ENCODE results near the gene LETM1.

LETM1 gene

DNA sequence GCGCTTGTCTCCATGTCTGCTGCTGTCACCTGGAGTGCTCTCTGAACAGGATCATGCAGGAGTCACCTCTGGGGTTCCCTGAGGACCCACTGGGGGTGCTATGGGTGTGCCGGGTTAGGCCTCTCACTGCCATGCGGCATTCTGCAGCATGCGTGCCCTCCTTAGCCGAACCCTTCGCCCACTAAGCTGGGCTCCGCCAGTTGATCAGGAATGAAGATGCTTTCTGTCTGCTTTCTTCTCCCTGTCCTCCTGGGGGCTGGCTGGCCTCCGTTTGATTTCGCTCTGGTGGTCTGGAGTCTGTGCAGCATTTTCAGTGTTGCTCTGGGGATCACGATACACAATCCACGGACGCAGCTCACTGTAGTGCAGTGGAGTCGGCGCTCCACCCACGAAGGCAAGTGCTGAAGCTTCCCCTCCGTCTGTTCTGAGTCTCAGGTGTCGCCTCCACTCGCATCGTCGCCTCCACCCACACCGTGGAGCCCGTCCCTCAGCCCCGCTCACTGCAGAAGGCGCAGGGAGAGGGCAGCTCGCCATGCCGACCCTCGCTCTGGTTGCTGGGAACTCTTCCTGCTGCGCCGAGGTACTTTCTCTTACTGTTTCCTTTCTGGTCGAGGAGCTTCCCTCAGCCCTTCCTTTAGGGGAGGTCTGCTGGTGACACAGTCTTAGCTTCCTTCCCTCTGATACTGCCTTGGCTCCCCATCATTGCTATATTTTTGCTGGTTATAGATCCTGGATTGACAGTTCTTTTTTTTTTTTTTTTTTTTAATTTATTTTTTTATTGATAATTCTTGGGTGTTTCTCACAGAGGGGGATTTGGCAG, 29.2 kb downstream of the LETM1 start:
- DNase-seq (ENCODE audit: extremely low read depth, low read depth), result no peak
- TF ChIP-seq, protein P1, sequence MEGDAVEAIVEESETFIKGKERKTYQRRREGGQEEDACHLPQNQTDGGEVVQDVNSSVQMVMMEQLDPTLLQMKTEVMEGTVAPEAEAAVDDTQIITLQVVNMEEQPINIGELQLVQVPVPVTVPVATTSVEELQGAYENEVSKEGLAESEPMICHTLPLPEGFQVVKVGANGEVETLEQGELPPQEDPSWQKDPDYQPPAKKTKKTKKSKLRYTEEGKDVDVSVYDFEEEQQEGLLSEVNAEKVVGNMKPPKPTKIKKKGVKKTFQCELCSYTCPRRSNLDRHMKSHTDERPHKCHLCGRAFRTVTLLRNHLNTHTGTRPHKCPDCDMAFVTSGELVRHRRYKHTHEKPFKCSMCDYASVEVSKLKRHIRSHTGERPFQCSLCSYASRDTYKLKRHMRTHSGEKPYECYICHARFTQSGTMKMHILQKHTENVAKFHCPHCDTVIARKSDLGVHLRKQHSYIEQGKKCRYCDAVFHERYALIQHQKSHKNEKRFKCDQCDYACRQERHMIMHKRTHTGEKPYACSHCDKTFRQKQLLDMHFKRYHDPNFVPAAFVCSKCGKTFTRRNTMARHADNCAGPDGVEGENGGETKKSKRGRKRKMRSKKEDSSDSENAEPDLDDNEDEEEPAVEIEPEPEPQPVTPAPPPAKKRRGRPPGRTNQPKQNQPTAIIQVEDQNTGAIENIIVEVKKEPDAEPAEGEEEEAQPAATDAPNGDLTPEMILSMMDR (IDR thresholded peaks at IDR 0.05; ENCODE audit: low read depth, low read length), result no peak

DNA sequence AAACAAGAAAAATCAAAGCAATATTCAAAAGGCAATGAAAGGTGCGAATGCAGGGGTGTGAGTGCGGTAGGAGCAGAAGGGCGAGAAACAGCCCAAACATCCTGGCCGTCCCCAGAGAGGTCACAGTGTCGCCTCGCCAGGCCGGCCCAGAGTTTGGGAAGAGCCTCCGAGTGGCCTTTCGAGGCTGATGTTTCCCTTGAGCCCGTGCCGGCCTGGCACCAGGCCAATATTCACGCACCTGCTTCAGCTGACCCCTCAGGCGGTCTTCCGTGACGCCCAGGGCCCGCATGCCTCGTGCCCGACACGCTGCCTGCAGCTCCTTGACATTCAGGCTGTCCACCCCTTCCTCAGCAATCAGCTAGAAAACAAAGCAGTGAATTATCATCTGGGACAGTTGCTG, 30.6 kb downstream of the LETM1 start:
- no peak for DNase-seq (ENCODE audit: extremely low read depth, low read depth)

DNA sequence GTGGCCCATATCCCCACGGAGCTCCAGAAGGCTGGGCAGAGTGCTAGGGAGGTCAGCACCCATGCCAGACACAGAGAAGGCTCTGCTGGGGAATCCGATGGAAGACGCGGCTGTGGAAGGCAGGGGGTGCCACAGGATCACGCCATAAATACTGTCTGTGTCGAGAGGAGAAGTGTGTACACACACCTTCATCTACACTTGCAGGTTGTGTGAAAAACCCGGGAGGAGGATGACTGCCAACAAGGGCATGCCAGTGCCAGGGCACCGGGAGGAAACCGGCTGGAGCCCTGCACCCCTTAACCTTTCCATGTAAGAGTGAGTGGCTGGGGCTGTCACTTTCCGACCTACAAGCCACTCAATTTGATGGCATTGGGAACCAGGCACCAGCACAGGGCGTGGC, 31.2 kb downstream of the LETM1 start:
- TF ChIP-seq, protein P1 (IDR thresholded peaks at IDR 0.05; ENCODE audit: low read depth, low read length), result no peak
- DNase-seq (ENCODE audit: extremely low read depth, low read depth), result no peak

More for the DNA sequence above, 30.6 kb downstream of the LETM1 start:
- TF ChIP-seq, protein P1 (IDR thresholded peaks at IDR 0.05; ENCODE audit: low read depth, low read length), result no peak

DNA sequence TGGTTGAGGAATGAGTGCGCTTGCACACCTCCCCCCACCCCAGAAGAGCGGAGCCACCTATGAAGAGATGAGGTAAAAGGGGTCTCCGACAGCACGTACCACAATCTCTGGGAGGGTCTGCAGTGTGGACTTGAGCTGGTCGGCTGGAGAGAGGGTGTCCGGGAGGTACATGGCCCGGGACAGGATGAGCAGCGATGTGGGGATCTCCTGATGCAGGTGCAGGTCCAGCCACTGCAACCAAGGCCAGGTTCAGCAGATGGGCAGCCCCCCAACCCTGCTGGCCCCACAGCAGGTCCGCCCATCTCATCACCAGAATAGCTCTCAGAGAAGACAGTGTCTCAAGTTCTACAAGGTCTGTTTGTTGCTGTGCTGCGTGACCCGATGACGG, 32.4 kb downstream of the LETM1 start:
- TF ChIP-seq, protein P1 (IDR thresholded peaks at IDR 0.05; ENCODE audit: low read depth, low read length), result no peak

DNA sequence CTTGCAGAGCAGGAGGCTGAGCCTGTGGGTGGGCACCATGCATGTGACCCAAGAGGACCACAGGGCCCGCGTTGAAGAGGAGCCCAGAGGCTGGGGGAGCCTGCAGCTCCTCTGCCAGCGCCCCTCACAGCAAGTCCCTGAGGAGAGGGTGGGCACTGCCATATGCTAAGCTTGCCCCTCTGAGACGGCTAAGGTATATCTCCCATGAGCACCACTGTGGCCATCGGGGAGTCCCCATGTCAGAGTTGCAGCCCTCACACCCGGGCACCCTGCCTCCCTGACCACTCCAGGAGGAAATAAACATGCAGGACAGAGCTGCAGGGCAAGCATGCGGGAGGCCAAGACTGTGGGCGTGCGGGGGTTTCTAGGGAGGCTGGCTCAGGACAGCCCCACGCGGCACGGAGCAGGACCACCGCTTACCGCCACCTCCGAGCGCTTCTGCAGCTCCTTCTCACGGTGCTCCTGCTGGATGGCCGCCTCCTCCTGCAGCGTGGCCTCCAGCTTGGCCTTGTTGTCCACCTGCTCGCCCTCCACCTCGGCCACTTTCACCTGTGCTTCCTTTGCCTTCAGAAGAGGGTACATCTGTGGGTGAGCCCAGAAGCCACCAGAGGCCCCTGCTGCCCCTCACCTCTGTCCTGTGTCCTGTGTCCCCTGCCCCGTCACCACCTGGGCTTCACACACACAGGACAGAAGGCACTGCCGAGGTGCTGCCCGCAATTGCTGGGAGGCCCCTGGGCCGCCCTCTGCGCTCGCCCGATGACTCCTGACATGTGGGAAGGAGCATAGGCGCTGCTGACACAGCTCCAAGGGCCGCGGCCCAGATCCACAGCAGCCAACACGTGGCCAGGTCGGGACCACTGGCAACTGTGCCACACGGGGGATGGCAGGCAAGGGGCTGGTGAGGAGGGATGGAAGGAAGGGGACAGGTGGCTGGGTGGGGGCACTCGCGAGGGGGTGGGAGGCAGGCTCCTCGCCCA, 33.1 kb downstream of the LETM1 start:
- TF ChIP-seq, protein P1 (IDR thresholded peaks at IDR 0.05; ENCODE audit: low read depth, low read length), result no peak
- DNase-seq (ENCODE audit: extremely low read depth, low read depth), result no peak

More for the DNA sequence above, 32.4 kb downstream of the LETM1 start:
- no peak for DNase-seq (ENCODE audit: extremely low read depth, low read depth)

DNA sequence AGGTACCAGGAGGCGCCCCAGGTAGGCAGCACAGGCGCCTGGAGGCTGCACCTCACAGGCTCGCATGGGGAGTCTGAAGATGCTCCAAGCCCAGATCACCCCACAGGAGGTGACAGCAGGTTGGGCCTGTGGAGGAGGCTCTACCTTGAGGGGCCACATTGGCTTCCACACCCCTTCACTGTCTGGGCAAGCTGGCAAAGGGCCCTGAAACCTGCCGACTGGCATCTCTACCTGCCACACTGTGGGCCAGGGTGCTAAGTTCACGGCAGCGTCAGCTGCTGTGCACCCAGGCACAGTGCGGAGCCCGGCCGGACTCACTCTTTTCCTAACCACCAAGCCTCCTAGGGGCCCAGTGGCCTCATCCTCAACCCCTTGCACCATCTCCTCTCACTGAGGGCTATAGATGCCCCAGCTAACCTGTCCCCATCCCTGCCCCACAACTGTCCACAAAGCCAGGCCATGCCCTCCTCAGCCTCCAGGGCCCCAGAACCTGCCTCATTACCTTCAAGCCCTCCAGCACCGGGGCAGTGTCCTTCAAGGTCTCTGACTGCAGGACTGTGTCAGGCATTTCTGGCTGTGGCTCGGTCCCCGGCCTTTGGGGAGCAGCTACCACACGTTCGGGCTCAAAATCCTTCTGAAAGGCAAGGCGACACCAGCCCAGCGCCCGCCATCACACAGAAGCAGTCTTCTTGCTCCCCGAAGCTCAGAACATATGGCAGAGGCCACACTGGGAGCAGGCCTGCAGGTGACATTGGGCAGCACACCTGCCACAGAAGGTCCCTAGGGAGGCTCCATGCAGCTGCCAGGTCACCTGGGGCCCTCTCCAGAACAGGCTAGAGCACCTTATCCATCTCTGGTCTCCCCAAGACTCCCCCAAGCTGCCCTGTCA, 34.0 kb downstream of the LETM1 start:
- TF ChIP-seq, protein P1 (IDR thresholded peaks at IDR 0.05; ENCODE audit: low read depth, low read length), result no peak
- no peak for DNase-seq (ENCODE audit: extremely low read depth, low read depth)
